Neuronal stem cell (in vitro differentiated cells): ENCODE data around the gene ADPGK.
"Not testable (repeated sequence)": the region's sequence is repeated elsewhere in the genome, so short reads cannot be mapped to it uniquely, and the experiment has no call there.

ENCODE experiments used
- DNase-seq: peaks from one replicate; pipeline ENCODE4 v3.0.0-alpha.2; 2013; ENCODE audit warnings: low spot score
- H2AFZ ChIP-seq: one replicate; pipeline ENCODE4 v1.6.1; 2013; ENCODE audit warnings: mild to moderate bottlenecking, low read length, inconsistent platforms
- H2AK5ac ChIP-seq: 2 replicates; pipeline ENCODE4 v1.6.1; 2013; ENCODE audit warnings: low read depth, mild to moderate bottlenecking, inconsistent platforms, low read length, moderate library complexity, mixed read lengths
- H2BK120ac ChIP-seq: 2 replicates; pipeline ENCODE4 v1.6.1; 2013; ENCODE audit warnings: low read depth, mild to moderate bottlenecking, inconsistent platforms, low read length, moderate library complexity, mixed read lengths
- H2BK12ac ChIP-seq: one replicate; pipeline ENCODE4 v1.6.1; 2013; ENCODE audit warnings: low read length, inconsistent platforms
- H2BK15ac ChIP-seq: 2 replicates; pipeline ENCODE4 v1.6.1; 2013; ENCODE audit warnings: mild to moderate bottlenecking, low read length, inconsistent platforms, mixed read lengths
- H2BK5ac ChIP-seq: one replicate; pipeline ENCODE4 v1.6.1; 2013; ENCODE audit warnings: inconsistent platforms, mild to moderate bottlenecking, low read length, moderate library complexity
- H3K14ac ChIP-seq: one replicate; pipeline ENCODE4 v1.6.1; 2013; ENCODE audit warnings: low read length, inconsistent platforms
- H3K18ac ChIP-seq: 2 replicates; pipeline ENCODE4 v1.6.1; 2013; ENCODE audit warnings: low read length, inconsistent platforms
- H3K23ac ChIP-seq: 2 replicates; pipeline ENCODE4 v1.6.1; 2013; ENCODE audit warnings: low read depth, mild to moderate bottlenecking, mixed read lengths, low read length, inconsistent platforms; ENCODE audit not compliant: poor library complexity
- H3K27ac ChIP-seq: replicated peaks from 3 replicates; pipeline ENCODE4 v1.5.1; 2013; ENCODE audit warnings: low read length, inconsistent platforms
- H3K27me3 ChIP-seq, 3 experiments: 2 replicates each; pipeline ENCODE4 v1.6.1; 2013; ENCODE audit warnings: low read length in 3 of 3, mild to moderate bottlenecking in 2 of 3, inconsistent platforms in 1 of 3, low read depth in 1 of 3, mixed read lengths in 1 of 3, moderate library complexity in 1 of 3; ENCODE audit not compliant: control insufficient read depth in 3 of 3, insufficient read depth in 3 of 3
- H3K36me3 ChIP-seq, 2 donors: replicated peaks in 1 of 2; 2 replicates each; pipeline ENCODE4 v1.6.1; 2013; ENCODE audit warnings: low read length in 2 of 2; ENCODE audit not compliant: control insufficient read depth in 2 of 2, insufficient read depth in 2 of 2
- H3K4ac ChIP-seq: 2 replicates; pipeline ENCODE4 v1.6.1; 2013; ENCODE audit warnings: inconsistent platforms, mild to moderate bottlenecking, low read length, moderate library complexity
- H3K4me1 ChIP-seq, 2 donors: 1 replicate in 1 of 2; 2 replicates in 1 of 2; pipeline ENCODE4 v1.6.1; 2013; ENCODE audit warnings: low read length in 2 of 2, low read depth in 1 of 2; ENCODE audit not compliant: control insufficient read depth in 2 of 2, insufficient read depth in 1 of 2
- H3K4me2 ChIP-seq: one replicate; pipeline ENCODE4 v1.6.1; 2013; ENCODE audit warnings: mild to moderate bottlenecking, low read length, inconsistent platforms; ENCODE audit not compliant: insufficient read depth, poor library complexity, severe bottlenecking
- H3K4me3 ChIP-seq, 2 donors: 2 replicates each; pipeline ENCODE4 v1.5.1; 2013; ENCODE audit warnings: low read length in 2 of 2, mild to moderate bottlenecking in 2 of 2, inconsistent platforms in 1 of 2, moderate library complexity in 1 of 2
- H3K79me1 ChIP-seq: one replicate; pipeline ENCODE4 v1.6.1; 2013; ENCODE audit warnings: low read depth, mild to moderate bottlenecking, inconsistent platforms, low read length, moderate library complexity
- H3K9ac ChIP-seq: one replicate; pipeline ENCODE4 v1.6.1; 2013; ENCODE audit warnings: mild to moderate bottlenecking, low read depth, low read length, inconsistent platforms; ENCODE audit not compliant: poor library complexity
- H3K9me3 ChIP-seq, 2 donors: replicated peaks in 1 of 2; 2 replicates each; pipeline versions ENCODE3 to v1.6.1; 2013; ENCODE audit warnings: low read length in 2 of 2, mild to moderate bottlenecking in 2 of 2, inconsistent platforms in 1 of 2, low read depth in 1 of 2, mixed read lengths in 1 of 2, moderate library complexity in 1 of 2; ENCODE audit not compliant: control insufficient read depth in 2 of 2, insufficient read depth in 1 of 2
- H4K8ac ChIP-seq: one replicate; pipeline ENCODE4 v1.6.1; 2013; ENCODE audit warnings: low read depth, mild to moderate bottlenecking, inconsistent platforms, low read length, moderate library complexity
- H4K91ac ChIP-seq: one replicate; pipeline ENCODE4 v1.6.1; 2013; ENCODE audit warnings: low read length, low read depth, mild to moderate bottlenecking, inconsistent platforms; ENCODE audit not compliant: poor library complexity
- WGBS, 2 donors: extraction: QIAGEN DNeasy Blood & Tissue Kit; methylation state at CpG; one replicate each; pipeline ENCODE4 v1.1.7; 2013; ENCODE audit warnings: missing lambda C conversion rate in 2 of 2, mixed read lengths in 1 of 2; ENCODE audit not compliant: insufficient read length in 2 of 2, insufficient replicate concordance in 1 of 2; ENCODE audit errors: extremely low coverage in 2 of 2; 5-methylcytosine and 5-hydroxymethylcytosine counted together

The ADPGK gene

GRCh38 chr15:72732086-72732485, 51.5 kb downstream of the ADPGK start:
- no peak overlapping the region for H2BK120ac ChIP-seq
- no peak overlapping the region for H2BK12ac ChIP-seq
- H2BK5ac ChIP-seq, result no peak overlapping the region
- H2AK5ac ChIP-seq, result no peak overlapping the region
- no peaks in the 10 kb centered on the region for H3K79me1 ChIP-seq
- H3K27me3 ChIP-seq, result no peaks in the 10 kb centered on the region
- H3K23ac ChIP-seq, result no peak overlapping the region
- H3K27ac ChIP-seq, result no peak overlapping the region
- H3K18ac ChIP-seq, result no peak overlapping the region
- no peak for DNase-seq
- no peak overlapping the region for H3K4me2 ChIP-seq
- H3K4ac ChIP-seq, result no peak overlapping the region
- no peak overlapping the region for H3K14ac ChIP-seq
- no peak overlapping the region for H4K91ac ChIP-seq
- H3K4me1 ChIP-seq, result peaks cover 0 to 2% of the 10 kb centered on the region in 2 donors
- H3K36me3 ChIP-seq, result peaks cover 25 to 72% of the 10 kb centered on the region in 2 donors
- no peak overlapping the region for H3K9ac ChIP-seq
- H4K8ac ChIP-seq, result no peak overlapping the region
- no peak overlapping the region for H3K4me3 ChIP-seq
- H3K9me3 ChIP-seq, result no peaks in the 10 kb centered on the region
- H2BK15ac ChIP-seq, result no peak overlapping the region
- no peak overlapping the region for H2AFZ ChIP-seq

GRCh38 chr15:72728821-72729220, 54.7 kb downstream of the ADPGK start:
- no CpG with 5 or more reads among the region's 1 CpG for WGBS, 2 donors
- Histone ChIP-seq H3K79me1 (no peaks in the 10 kb centered on the region), H2AFZ (no peak overlapping the region), H2BK5ac (no peak overlapping the region), H3K23ac (no peak overlapping the region), H3K4me3 (no peak overlapping the region), H3K4me2 (no peak overlapping the region), H2AK5ac (no peak overlapping the region), H3K9me3 (no peaks in the 10 kb centered on the region), H3K36me3 (peaks cover 10 to 59% of the 10 kb centered on the region in 2 donors), H3K27ac (no peak overlapping the region), H3K4me1 (no peaks in the 10 kb centered on the region), H3K14ac (no peak overlapping the region), H2BK12ac (no peak overlapping the region), H4K91ac (no peak overlapping the region), H4K8ac (no peak overlapping the region), H2BK15ac (no peak overlapping the region), H3K9ac (no peak overlapping the region), H2BK120ac (no peak overlapping the region), H3K18ac (no peak overlapping the region), H3K27me3 (no peaks in the 10 kb centered on the region), H3K4ac (no peak overlapping the region)
- DNase-seq, result no peak

- WGBS, 2 donors, result no CpG with 5 or more reads among the region's 1 CpG
- not testable (repeated sequence) for H3K14ac ChIP-seq, H3K4me1 ChIP-seq, H3K27me3 ChIP-seq, H2AK5ac ChIP-seq, H2BK12ac ChIP-seq, H3K23ac ChIP-seq, H2BK120ac ChIP-seq, H3K9me3 ChIP-seq, H3K27ac ChIP-seq, H3K18ac ChIP-seq, H2BK5ac ChIP-seq, H4K8ac ChIP-seq, H3K4me3 ChIP-seq, DNase-seq, H2AFZ ChIP-seq, H2BK15ac ChIP-seq, H4K91ac ChIP-seq, H3K4ac ChIP-seq, H3K4me2 ChIP-seq, H3K9ac ChIP-seq, H3K79me1 ChIP-seq
- H3K36me3 ChIP-seq, result peaks cover 8 to 59% of the 10 kb centered on the region in 2 donors
Measured at GRCh38 chr15:72728249-72728648, 55.3 kb downstream of the ADPGK start.

- H3K4me2 ChIP-seq, result no peak overlapping the region
- DNase-seq, result no peak
- no peak overlapping the region for H2BK5ac ChIP-seq
- no peaks in the 10 kb centered on the region for H3K9me3 ChIP-seq
- H3K36me3 ChIP-seq, result peaks cover 9 to 55% of the 10 kb centered on the region in 2 donors
- no peak overlapping the region for H2BK15ac ChIP-seq
- H2BK120ac ChIP-seq, result no peak overlapping the region
- H3K18ac ChIP-seq, result no peak overlapping the region
- no peak overlapping the region for H3K4me3 ChIP-seq
- H3K4ac ChIP-seq, result no peak overlapping the region
- no peak overlapping the region for H2AFZ ChIP-seq
- H3K4me1 ChIP-seq, result peaks cover 0 to 1% of the 10 kb centered on the region in 2 donors
- no peak overlapping the region for H3K27ac ChIP-seq
- no peak overlapping the region for H3K9ac ChIP-seq
- no peak overlapping the region for H2AK5ac ChIP-seq
- no peak overlapping the region for H4K91ac ChIP-seq
- H3K79me1 ChIP-seq, result no peaks in the 10 kb centered on the region
- H3K23ac ChIP-seq, result no peak overlapping the region
- H2BK12ac ChIP-seq, result no peak overlapping the region
- H3K14ac ChIP-seq, result no peak overlapping the region
- no peak overlapping the region for H4K8ac ChIP-seq
- H3K27me3 ChIP-seq, result no peaks in the 10 kb centered on the region
Measured at GRCh38 chr15:72727154-72727553, 56.4 kb downstream of the ADPGK start.
